Erythroblast (primary cell): ENCODE measurements around the gene ADARB2.

ENCODE experiments used
- GATA1 ChIP-seq: IDR thresholded peaks from 2 replicates; pipeline ENCODE4 v1.6.1; 2011; ENCODE audit warnings: low read depth, mild to moderate bottlenecking, control low read depth, low read length, moderate library complexity
- POLR2A ChIP-seq: IDR thresholded peaks from 2 replicates; pipeline ENCODE4 v1.6.1; 2011; ENCODE audit warnings: mild to moderate bottlenecking, low read length

DNA sequence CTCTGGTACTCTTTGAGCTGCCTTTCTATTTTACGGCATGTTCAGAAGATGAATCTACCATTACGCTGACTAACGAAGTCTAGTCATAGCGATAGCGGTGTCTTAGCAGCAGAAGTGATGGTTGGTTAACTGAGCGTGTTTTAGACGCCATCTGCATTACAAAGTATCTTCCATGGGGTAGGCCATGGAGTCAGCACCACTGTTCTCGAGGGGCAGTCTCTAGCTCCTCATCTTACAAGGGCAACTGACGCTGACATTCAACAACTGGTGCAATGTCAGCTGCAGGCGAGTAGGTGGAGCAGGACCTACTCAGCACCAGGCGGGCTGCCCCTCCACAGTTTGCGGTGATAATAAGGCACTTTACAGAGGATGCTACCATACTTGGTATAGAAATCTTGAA, 88.7 kb downstream of the ADARB2 start:
- no peak for TF ChIP-seq POLR2A
- no peak for TF ChIP-seq GATA1
